ENCODE measurements around the gene DNAI7. TPM values are rescaled to one million over a fixed set of nuclear protein-coding genes. Genes with fewer than 3 reads are reported as not detected.

The DNAI7 gene
- total RNA-seq, 1 donor from 2014 or later, result not detected

- no peaks in the 10 kb centered on the region for H3K27me3 ChIP-seq
- no peak for TF ChIP-seq CTCF (IDR thresholded peaks at IDR 0.05)
- intact Hi-C loops (cut with DNase I), result no loop called here
- H3K27ac ChIP-seq, result no peak overlapping the region
- H3K4me1 ChIP-seq, result no peaks in the 10 kb centered on the region
- H3K4me3 ChIP-seq, result no peak overlapping the region
- no peaks in the 10 kb centered on the region for H3K9me3 ChIP-seq
- DNase-seq (ENCODE audit: low spot score in 2 of 2), result no peak
- peaks cover 0 to 7% of the 10 kb centered on the region in 2 donors for H3K36me3 ChIP-seq
These were observed 41.2 kb upstream of the DNAI7 start for GRCh38 chr12:25236190-25236589.

- no peak for DNase-seq (ENCODE audit: low spot score in 2 of 2)
- Histone ChIP-seq H3K27me3 (no peaks in the 10 kb centered on the region), H3K4me3 (no peak overlapping the region), H3K36me3 (no peaks in the 10 kb centered on the region), H3K4me1 (no peaks in the 10 kb centered on the region), H3K9me3 (no peaks in the 10 kb centered on the region), H3K27ac (no peak overlapping the region)
- no peak for TF ChIP-seq CTCF (IDR thresholded peaks at IDR 0.05)
- intact Hi-C loops (cut with DNase I), result no loop called here
These were observed 18.4 kb upstream of the DNAI7 start for GRCh38 chr12:25213338-25213737.

- intact Hi-C loops (cut with DNase I), result no loop called here
- H3K36me3 ChIP-seq, result peaks cover 0 to 16% of the 10 kb centered on the region in 2 donors
- no peak for TF ChIP-seq CTCF (IDR thresholded peaks at IDR 0.05)
- no peak overlapping the region for H3K27ac ChIP-seq
- H3K9me3 ChIP-seq, result no peaks in the 10 kb centered on the region
- no peak overlapping the region for H3K4me3 ChIP-seq
- H3K4me1 ChIP-seq, result no peaks in the 10 kb centered on the region
- DNase-seq (ENCODE audit: low spot score in 2 of 2), result no peak
- H3K27me3 ChIP-seq, result no peaks in the 10 kb centered on the region
These were observed 13.6 kb upstream of the DNAI7 start for GRCh38 chr12:25208554-25208953.

GRCh38 chr12:25207846-25208245 lies 12.9 kb upstream of the DNAI7 start:
- H3K4me3 ChIP-seq, result no peak overlapping the region
- TF ChIP-seq CTCF (IDR thresholded peaks at IDR 0.05), result no peak
- H3K9me3 ChIP-seq, result no peaks in the 10 kb centered on the region
- DNase-seq (ENCODE audit: low spot score in 2 of 2), result no peak
- no peaks in the 10 kb centered on the region for H3K4me1 ChIP-seq
- intact Hi-C loops (cut with DNase I), result no loop called here
- no peaks in the 10 kb centered on the region for H3K27me3 ChIP-seq
- H3K27ac ChIP-seq, result no peak overlapping the region
- H3K36me3 ChIP-seq, result peaks cover 0 to 16% of the 10 kb centered on the region in 2 donors

- Histone ChIP-seq H3K36me3 (peaks cover 0 to 16% of the 10 kb centered on the region in 2 donors), H3K27me3 (no peaks in the 10 kb centered on the region), H3K27ac (no peak overlapping the region), H3K4me1 (no peaks in the 10 kb centered on the region), H3K9me3 (no peaks in the 10 kb centered on the region), H3K4me3 (no peak overlapping the region)
- no peak for DNase-seq (ENCODE audit: low spot score in 2 of 2)
- no peak for TF ChIP-seq CTCF (IDR thresholded peaks at IDR 0.05)
- intact Hi-C loops (cut with DNase I), result no loop called here
These were observed 12.5 kb upstream of the DNAI7 start for GRCh38 chr12:25207411-25207810.

GRCh38 chr12:25202137-25202536 lies 7.2 kb upstream of the DNAI7 start:
- no peak for TF ChIP-seq CTCF (IDR thresholded peaks at IDR 0.05)
- Histone ChIP-seq H3K36me3 (peaks cover 0 to 8% of the 10 kb centered on the region in 2 donors), H3K4me1 (no peaks in the 10 kb centered on the region), H3K4me3 (no peak overlapping the region), H3K27me3 (no peaks in the 10 kb centered on the region), H3K9me3 (no peaks in the 10 kb centered on the region), H3K27ac (no peak overlapping the region)
- intact Hi-C loops (cut with DNase I), result no loop called here
- DNase-seq (ENCODE audit: low spot score in 2 of 2), result no peak

Measured in ascending aorta (tissue), 2 donors.